OCI-LY3 (cell line): ENCODE data around the gene ANKRD44.

Experiments used
- EZH2phosphoT487 ChIP-seq: fragments of 200-600 bp; shearing (Covaris generic); IDR thresholded peaks from 2 replicates; pipeline ENCODE4 v1.6.1; 2018; ENCODE audit warnings: antibody characterized with exemption, mixed run types, low read depth
- TF ChIP-seq, protein P1 (sequence below): fragments of 200-600, 300-600 bp; sonication (generic); IDR thresholded peaks from 2 replicates; pipeline ENCODE4 v1.5.1; 2014; ENCODE audit warnings: antibody characterized with exemption, low read length, low read depth

DNA sequence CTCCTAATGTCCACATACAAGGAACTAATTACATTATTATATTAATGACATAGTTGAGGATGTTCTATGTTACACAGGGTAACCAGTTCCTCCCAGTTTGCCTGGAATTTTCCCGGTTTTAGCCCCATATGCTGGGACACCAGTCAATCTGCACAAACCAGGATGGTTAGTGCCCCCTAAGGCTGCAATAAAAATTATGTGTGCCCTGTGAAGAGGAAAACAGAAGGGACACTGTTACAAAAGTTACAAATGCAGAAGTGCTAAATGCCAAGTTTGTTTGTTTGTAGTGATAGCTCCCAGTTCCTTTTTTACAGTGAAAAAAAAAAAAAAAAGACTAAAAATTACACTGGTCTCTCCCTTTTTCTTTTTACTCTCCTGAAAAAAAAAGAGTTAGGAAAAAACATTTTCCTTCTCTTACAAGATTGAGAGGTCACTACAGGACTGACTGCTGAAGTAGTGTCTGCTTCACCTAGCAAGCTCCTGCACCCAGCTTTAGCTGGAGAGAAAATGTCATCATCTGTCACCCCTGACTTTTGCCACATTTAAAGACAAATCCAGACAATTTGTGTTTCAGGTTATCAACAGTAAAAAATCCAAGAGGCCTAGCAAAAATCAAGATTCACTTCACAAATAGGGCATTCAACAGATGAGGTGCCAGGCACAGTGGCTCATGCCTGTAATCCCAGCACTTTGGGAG lies 3.2 kb downstream of the ANKRD44 start:
- TF ChIP-seq, protein P1, sequence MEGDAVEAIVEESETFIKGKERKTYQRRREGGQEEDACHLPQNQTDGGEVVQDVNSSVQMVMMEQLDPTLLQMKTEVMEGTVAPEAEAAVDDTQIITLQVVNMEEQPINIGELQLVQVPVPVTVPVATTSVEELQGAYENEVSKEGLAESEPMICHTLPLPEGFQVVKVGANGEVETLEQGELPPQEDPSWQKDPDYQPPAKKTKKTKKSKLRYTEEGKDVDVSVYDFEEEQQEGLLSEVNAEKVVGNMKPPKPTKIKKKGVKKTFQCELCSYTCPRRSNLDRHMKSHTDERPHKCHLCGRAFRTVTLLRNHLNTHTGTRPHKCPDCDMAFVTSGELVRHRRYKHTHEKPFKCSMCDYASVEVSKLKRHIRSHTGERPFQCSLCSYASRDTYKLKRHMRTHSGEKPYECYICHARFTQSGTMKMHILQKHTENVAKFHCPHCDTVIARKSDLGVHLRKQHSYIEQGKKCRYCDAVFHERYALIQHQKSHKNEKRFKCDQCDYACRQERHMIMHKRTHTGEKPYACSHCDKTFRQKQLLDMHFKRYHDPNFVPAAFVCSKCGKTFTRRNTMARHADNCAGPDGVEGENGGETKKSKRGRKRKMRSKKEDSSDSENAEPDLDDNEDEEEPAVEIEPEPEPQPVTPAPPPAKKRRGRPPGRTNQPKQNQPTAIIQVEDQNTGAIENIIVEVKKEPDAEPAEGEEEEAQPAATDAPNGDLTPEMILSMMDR: peak; percentile 43
- TF ChIP-seq EZH2phosphoT487: no peak
